IPS-11a (cell line): ENCODE results near the gene LCN2.
A peak's percentile ranks its signal among the peaks of the same experiment; 100 is the strongest.
"Not testable (repeated sequence)": the region's sequence is repeated elsewhere in the genome, so short reads cannot be mapped to it uniquely, and the experiment has no call there.

Source experiments
- H3K4me3 ChIP-seq: one replicate; pipeline ENCODE4 v1.5.1; 2013; ENCODE audit warnings: low read depth, low read length, control low read depth

Gene LCN2

GRCh38 chr9:128164307-128164885 lies 15.1 kb downstream of the LCN2 start:
- H3K4me3 ChIP-seq: no peak overlapping the region

GRCh38 chr9:128166169-128166568 lies 16.9 kb downstream of the LCN2 start:
- no peak overlapping the region for H3K4me3 ChIP-seq

GRCh38 chr9:128167209-128167608 lies 18.0 kb downstream of the LCN2 start:
- no peak overlapping the region for H3K4me3 ChIP-seq

- H3K4me3 ChIP-seq: no peak overlapping the region
Measured at GRCh38 chr9:128168731-128169308, 19.6 kb downstream of the LCN2 start.

- H3K4me3 ChIP-seq: no peak overlapping the region
Measured at GRCh38 chr9:128169492-128169891, 20.2 kb downstream of the LCN2 start.

- H3K4me3 ChIP-seq: no peak overlapping the region
Measured at GRCh38 chr9:128169925-128170324, 20.7 kb downstream of the LCN2 start.

GRCh38 chr9:128174062-128174461 lies 24.8 kb downstream of the LCN2 start:
- no peak overlapping the region for H3K4me3 ChIP-seq

- no peak overlapping the region for H3K4me3 ChIP-seq
Measured at GRCh38 chr9:128175102-128175563, 25.9 kb downstream of the LCN2 start.

- no peak overlapping the region for H3K4me3 ChIP-seq
Measured at GRCh38 chr9:128175726-128176125, 26.5 kb downstream of the LCN2 start.

GRCh38 chr9:128178806-128179431 lies 29.7 kb downstream of the LCN2 start:
- H3K4me3 ChIP-seq: no peak overlapping the region

- no peak overlapping the region for H3K4me3 ChIP-seq
Measured at GRCh38 chr9:128180001-128180400, 30.7 kb downstream of the LCN2 start.

GRCh38 chr9:128180447-128180846 lies 31.2 kb downstream of the LCN2 start:
- H3K4me3 ChIP-seq: no peak overlapping the region

- not testable (repeated sequence) for H3K4me3 ChIP-seq
Measured at GRCh38 chr9:128181480-128181879, 32.2 kb downstream of the LCN2 start.

GRCh38 chr9:128182893-128183588 lies 33.8 kb downstream of the LCN2 start:
- H3K4me3 ChIP-seq: no peak overlapping the region

GRCh38 chr9:128185979-128186965 lies 37.0 kb downstream of the LCN2 start:
- H3K4me3 ChIP-seq: no peak overlapping the region

- H3K4me3 ChIP-seq: no peak overlapping the region
Measured at GRCh38 chr9:128187361-128187760, 38.1 kb downstream of the LCN2 start.

- H3K4me3 ChIP-seq: no peak overlapping the region
Measured at GRCh38 chr9:128188209-128188608, 39.0 kb downstream of the LCN2 start.

GRCh38 chr9:128190013-128190412 lies 40.8 kb downstream of the LCN2 start:
- no peak overlapping the region for H3K4me3 ChIP-seq

- peak overlapping the region; percentile 71 for H3K4me3 ChIP-seq
Measured at GRCh38 chr9:128190516-128191405, 41.5 kb downstream of the LCN2 start.
